ENCODE measurements around the gene STX11.

STX11 gene

GRCh38 chr6:144155529-144155928 is 5.2 kb downstream of the STX11 start:
- POLR2A ChIA-PET: no interaction called here
- H3K27me3 ChIP-seq (replicated peaks in 2 of 5; ENCODE audit: control insufficient read depth in 4 of 5, insufficient read depth in 5 of 5, low read length in 4 of 5): no peaks in the 10 kb centered on the region
- DNase-seq: no peak
- H3K36me3 ChIP-seq (ENCODE audit: control insufficient read depth in 4 of 4, insufficient read depth in 4 of 4, low read length in 3 of 4): peaks cover 0 to 9% (median 1%) of the 10 kb centered on the region in 4 experiments
- CTCF ChIA-PET: interaction anchor here (0.8 to 2.3 kb wide), 5 partner anchors 15 to 41 kb away, joined by 3 to 7 read pairs (median 3); no protein-coding TSS in a partner anchor
- H3K9me3 ChIP-seq (ENCODE audit: control extremely low read depth in 1 of 5, control insufficient read depth in 4 of 5, insufficient read depth in 2 of 5, low read depth in 1 of 5, low read length in 4 of 5): no peaks in the 10 kb centered on the region
- peaks cover 7 to 16% (median 12%) of the 10 kb centered on the region in 4 experiments for H3K4me1 ChIP-seq (ENCODE audit: control extremely low read depth in 1 of 4, control insufficient read depth in 4 of 4, insufficient read depth in 4 of 4, low read length in 3 of 4)
- WGBS (ENCODE audit: insufficient coverage): 100% methylated on average over 1 of the region's 2 CpGs
- no peak overlapping the region for H3K27ac ChIP-seq (ENCODE audit: insufficient read depth in 1 of 2, low read depth in 1 of 2, low read length in 2 of 2, poor library complexity in 1 of 2, severe bottlenecking in 2 of 2)
- no peak overlapping the region for H3K4me3 ChIP-seq (ENCODE audit: control insufficient read depth in 1 of 7, extremely low read depth in 1 of 7, insufficient read depth in 4 of 7, low read depth in 2 of 7, low read length in 6 of 7)

DNA sequence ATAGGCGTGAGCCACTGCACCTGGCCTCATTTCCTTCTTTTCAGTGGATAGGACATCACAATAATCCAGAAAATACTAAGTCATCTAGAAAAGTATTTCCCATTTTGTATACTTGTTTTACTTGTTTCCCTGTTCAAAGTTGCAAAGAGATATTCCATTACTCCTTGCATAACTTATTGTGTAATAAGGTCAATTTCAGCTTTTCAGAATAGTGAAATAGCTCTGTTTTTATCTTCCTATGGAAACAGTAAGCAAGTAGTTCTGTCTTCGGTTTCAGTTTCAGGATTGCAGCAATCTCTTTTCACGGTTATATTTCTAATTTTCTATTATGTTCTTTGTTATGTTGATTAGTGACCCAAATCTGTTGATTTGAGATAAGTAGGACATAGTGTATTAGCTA is 6.0 kb downstream of the STX11 start:
- peaks cover 0 to 9% (median 1%) of the 10 kb centered on the region in 4 experiments for H3K36me3 ChIP-seq (ENCODE audit: control insufficient read depth in 4 of 4, insufficient read depth in 4 of 4, low read length in 3 of 4)
- no peaks in the 10 kb centered on the region for H3K27me3 ChIP-seq (replicated peaks in 2 of 5; ENCODE audit: control insufficient read depth in 4 of 5, insufficient read depth in 5 of 5, low read length in 4 of 5)
- H3K9me3 ChIP-seq (ENCODE audit: control extremely low read depth in 1 of 5, control insufficient read depth in 4 of 5, insufficient read depth in 2 of 5, low read depth in 1 of 5, low read length in 4 of 5): no peaks in the 10 kb centered on the region
- H3K27ac ChIP-seq (ENCODE audit: insufficient read depth in 1 of 2, low read depth in 1 of 2, low read length in 2 of 2, poor library complexity in 1 of 2, severe bottlenecking in 2 of 2): no peak overlapping the region
- WGBS (ENCODE audit: insufficient coverage): no CpG with 5 or more reads among the region's 3 CpGs
- DNase-seq: no peak
- POLR2A ChIA-PET: no interaction called here
- H3K4me1 ChIP-seq (ENCODE audit: control extremely low read depth in 1 of 4, control insufficient read depth in 4 of 4, insufficient read depth in 4 of 4, low read length in 3 of 4): peaks cover 7 to 10% (median 9%) of the 10 kb centered on the region in 4 experiments
- no peak overlapping the region for H3K4me3 ChIP-seq (ENCODE audit: control insufficient read depth in 1 of 7, extremely low read depth in 1 of 7, insufficient read depth in 4 of 7, low read depth in 2 of 7, low read length in 6 of 7)
- CTCF ChIA-PET: interaction anchor here (0.9 to 2.3 kb wide), 4 partner anchors 15 to 42 kb away, joined by 3 to 7 read pairs (median 3); no protein-coding TSS in a partner anchor

GRCh38 chr6:144156991-144157390 is 6.7 kb downstream of the STX11 start:
- Histone ChIP-seq H3K36me3 (ENCODE audit: control insufficient read depth in 4 of 4, insufficient read depth in 4 of 4, low read length in 3 of 4) (peaks cover 0 to 9% (median 1%) of the 10 kb centered on the region in 4 experiments), H3K4me3 (ENCODE audit: control insufficient read depth in 1 of 7, extremely low read depth in 1 of 7, insufficient read depth in 4 of 7, low read depth in 2 of 7, low read length in 6 of 7) (no peak overlapping the region), H3K9me3 (ENCODE audit: control extremely low read depth in 1 of 5, control insufficient read depth in 4 of 5, insufficient read depth in 2 of 5, low read depth in 1 of 5, low read length in 4 of 5) (no peaks in the 10 kb centered on the region), H3K4me1 (ENCODE audit: control extremely low read depth in 1 of 4, control insufficient read depth in 4 of 4, insufficient read depth in 4 of 4, low read length in 3 of 4) (peaks cover 2 to 4% (median 3%) of the 10 kb centered on the region in 4 experiments), H3K27ac (ENCODE audit: insufficient read depth in 1 of 2, low read depth in 1 of 2, low read length in 2 of 2, poor library complexity in 1 of 2, severe bottlenecking in 2 of 2) (no peak overlapping the region), H3K27me3 (replicated peaks in 2 of 5; ENCODE audit: control insufficient read depth in 4 of 5, insufficient read depth in 5 of 5, low read length in 4 of 5) (no peaks in the 10 kb centered on the region)
- DNase-seq: no peak
- 92% methylated on average over 3 of the region's 3 CpGs for WGBS (ENCODE audit: insufficient coverage)
- CTCF ChIA-PET: interaction anchor here (2.3 kb wide), 1 partner anchor 16 kb away, joined by 7 read pairs; no protein-coding TSS in a partner anchor
- POLR2A ChIA-PET: no interaction called here

- H3K27me3 ChIP-seq (replicated peaks in 2 of 5; ENCODE audit: control insufficient read depth in 4 of 5, insufficient read depth in 5 of 5, low read length in 4 of 5): no peaks in the 10 kb centered on the region
- H3K27ac ChIP-seq (ENCODE audit: insufficient read depth in 1 of 2, low read depth in 1 of 2, low read length in 2 of 2, poor library complexity in 1 of 2, severe bottlenecking in 2 of 2): no peak overlapping the region
- POLR2A ChIA-PET: no interaction called here
- H3K4me3 ChIP-seq (ENCODE audit: control insufficient read depth in 1 of 7, extremely low read depth in 1 of 7, insufficient read depth in 4 of 7, low read depth in 2 of 7, low read length in 6 of 7): no peak overlapping the region
- no peaks in the 10 kb centered on the region for H3K9me3 ChIP-seq (ENCODE audit: control extremely low read depth in 1 of 5, control insufficient read depth in 4 of 5, insufficient read depth in 2 of 5, low read depth in 1 of 5, low read length in 4 of 5)
- DNase-seq: no peak
- WGBS (ENCODE audit: insufficient coverage): 100% methylated on average over 2 of the region's 3 CpGs
- H3K36me3 ChIP-seq (ENCODE audit: control insufficient read depth in 4 of 4, insufficient read depth in 4 of 4, low read length in 3 of 4): peaks cover 0 to 9% (median 2%) of the 10 kb centered on the region in 4 experiments
- CTCF ChIA-PET: no interaction called here
- peaks cover 0 to 2% (median under 1%) of the 10 kb centered on the region in 4 experiments for H3K4me1 ChIP-seq (ENCODE audit: control extremely low read depth in 1 of 4, control insufficient read depth in 4 of 4, insufficient read depth in 4 of 4, low read length in 3 of 4)
These were observed 7.8 kb downstream of the STX11 start for GRCh38 chr6:144158133-144158532.

DNA sequence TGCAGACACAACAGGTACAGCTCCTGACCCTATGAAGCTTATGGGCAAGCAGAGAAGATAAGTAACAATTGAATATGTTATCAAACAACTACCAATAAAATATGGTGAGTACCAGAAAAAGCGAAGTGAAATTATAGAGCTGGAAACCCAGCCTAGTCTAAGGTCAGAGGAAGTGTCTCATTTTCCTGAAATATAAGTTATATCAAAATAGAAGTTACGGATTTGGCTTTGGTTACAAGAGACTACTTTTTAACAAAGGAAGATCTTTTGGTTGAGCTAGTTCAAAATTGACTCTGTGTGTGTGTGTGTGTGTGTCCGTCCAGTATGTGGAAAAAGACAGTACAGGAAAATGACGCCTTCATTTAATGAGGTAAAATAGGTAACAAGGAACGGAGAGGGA is 8.9 kb downstream of the STX11 start:
- POLR2A ChIA-PET: no interaction called here
- 83% methylated on average over 1 of the region's 5 CpGs for WGBS (ENCODE audit: insufficient coverage)

DNA sequence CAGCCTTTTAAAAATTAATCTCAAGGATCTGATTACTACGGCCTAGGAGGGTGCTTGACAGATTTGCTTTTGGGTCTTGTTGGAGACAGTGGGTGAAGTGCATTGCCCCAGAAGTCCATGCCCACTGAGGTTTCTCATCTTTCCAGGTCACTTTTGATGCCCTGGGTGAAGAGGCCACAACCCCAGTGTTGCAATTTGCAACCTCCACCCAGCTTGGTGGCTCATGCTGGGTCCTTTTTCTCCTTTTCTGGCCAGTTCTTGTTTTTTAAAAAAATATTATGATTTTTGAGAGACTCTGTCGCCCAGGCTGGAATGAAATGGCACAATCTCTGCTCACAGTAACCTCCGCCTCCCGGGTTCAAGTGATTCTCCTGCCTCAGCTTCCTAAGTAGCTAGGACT is 9.4 kb downstream of the STX11 start:
- no peaks in the 10 kb centered on the region for H3K27me3 ChIP-seq (replicated peaks in 2 of 5; ENCODE audit: control insufficient read depth in 4 of 5, insufficient read depth in 5 of 5, low read length in 4 of 5)
- H3K4me1 ChIP-seq (ENCODE audit: control extremely low read depth in 1 of 4, control insufficient read depth in 4 of 4, insufficient read depth in 4 of 4, low read length in 3 of 4): peaks cover 0 to 2% (median under 1%) of the 10 kb centered on the region in 4 experiments
- no peaks in the 10 kb centered on the region for H3K9me3 ChIP-seq (ENCODE audit: control extremely low read depth in 1 of 5, control insufficient read depth in 4 of 5, insufficient read depth in 2 of 5, low read depth in 1 of 5, low read length in 4 of 5)
- H3K36me3 ChIP-seq (ENCODE audit: control insufficient read depth in 4 of 4, insufficient read depth in 4 of 4, low read length in 3 of 4): peaks cover 0 to 4% (median 2%) of the 10 kb centered on the region in 4 experiments
- ChIA-PET POLR2A (no interaction called here), CTCF (interaction anchor here (0.9 to 1.9 kb wide), 6 partner anchors 9 to 59 kb away, joined by 3 to 6 read pairs (median 4); partner anchors contain the start of gene STX11)
- 100% methylated on average over 2 of the region's 4 CpGs for WGBS (ENCODE audit: insufficient coverage)
- H3K27ac ChIP-seq (ENCODE audit: insufficient read depth in 1 of 2, low read depth in 1 of 2, low read length in 2 of 2, poor library complexity in 1 of 2, severe bottlenecking in 2 of 2): no peak overlapping the region
- no peak for DNase-seq
- no peak overlapping the region for H3K4me3 ChIP-seq (ENCODE audit: control insufficient read depth in 1 of 7, extremely low read depth in 1 of 7, insufficient read depth in 4 of 7, low read depth in 2 of 7, low read length in 6 of 7)

More for the DNA sequence above, 8.9 kb downstream of the STX11 start:
- peaks cover 0 to 8% (median 2%) of the 10 kb centered on the region in 4 experiments for H3K36me3 ChIP-seq (ENCODE audit: control insufficient read depth in 4 of 4, insufficient read depth in 4 of 4, low read length in 3 of 4)
- no peaks in the 10 kb centered on the region for H3K9me3 ChIP-seq (ENCODE audit: control extremely low read depth in 1 of 5, control insufficient read depth in 4 of 5, insufficient read depth in 2 of 5, low read depth in 1 of 5, low read length in 4 of 5)
- no peak overlapping the region for H3K27ac ChIP-seq (ENCODE audit: insufficient read depth in 1 of 2, low read depth in 1 of 2, low read length in 2 of 2, poor library complexity in 1 of 2, severe bottlenecking in 2 of 2)
- no peak for DNase-seq
- H3K4me1 ChIP-seq (ENCODE audit: control extremely low read depth in 1 of 4, control insufficient read depth in 4 of 4, insufficient read depth in 4 of 4, low read length in 3 of 4): peaks cover 0 to 2% (median under 1%) of the 10 kb centered on the region in 4 experiments
- no peaks in the 10 kb centered on the region for H3K27me3 ChIP-seq (replicated peaks in 2 of 5; ENCODE audit: control insufficient read depth in 4 of 5, insufficient read depth in 5 of 5, low read length in 4 of 5)
- CTCF ChIA-PET: interaction anchor here (0.9 to 1.9 kb wide), 6 partner anchors 9 to 60 kb away, joined by 3 to 6 read pairs (median 4); partner anchors contain the start of gene STX11
- no peak overlapping the region for H3K4me3 ChIP-seq (ENCODE audit: control insufficient read depth in 1 of 7, extremely low read depth in 1 of 7, insufficient read depth in 4 of 7, low read depth in 2 of 7, low read length in 6 of 7)

DNA sequence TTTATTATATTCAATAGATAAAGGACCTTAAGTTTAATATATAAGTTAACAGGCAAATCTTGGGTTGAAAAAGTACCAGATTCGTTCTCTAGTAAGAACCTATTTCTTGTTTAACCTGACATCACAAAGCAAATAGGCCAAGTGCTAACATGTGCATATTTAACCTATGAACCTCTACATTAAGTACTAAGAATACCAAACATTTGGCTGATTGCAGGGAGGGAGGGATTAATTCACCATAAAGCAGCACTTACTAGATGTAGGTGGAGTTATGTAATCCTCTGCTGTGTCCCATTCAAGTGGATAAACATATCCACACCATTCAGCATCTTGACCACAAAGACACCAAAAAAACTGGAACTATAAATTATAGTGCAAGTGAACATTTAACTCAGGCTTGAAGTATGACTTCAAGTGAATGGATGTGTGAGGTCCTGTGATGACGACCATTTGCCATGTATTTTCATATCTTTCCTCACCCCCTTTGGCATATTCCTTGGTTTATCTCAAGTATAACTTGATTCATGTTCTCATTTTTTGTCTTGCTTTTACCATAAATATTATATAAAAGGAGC is 10.2 kb downstream of the STX11 start:
- POLR2A ChIA-PET: no interaction called here
- no CpG with 5 or more reads among the region's 2 CpGs for WGBS (ENCODE audit: insufficient coverage)
- H3K4me3 ChIP-seq (ENCODE audit: control insufficient read depth in 1 of 7, extremely low read depth in 1 of 7, insufficient read depth in 4 of 7, low read depth in 2 of 7, low read length in 6 of 7): no peak overlapping the region
- H3K36me3 ChIP-seq (ENCODE audit: control insufficient read depth in 4 of 4, insufficient read depth in 4 of 4, low read length in 3 of 4): peaks cover 0 to 4% (median 2%) of the 10 kb centered on the region in 4 experiments
- DNase-seq: peak in 1 of 3 donors; percentile 44
- peaks cover 0 to 2% (median under 1%) of the 10 kb centered on the region in 4 experiments for H3K4me1 ChIP-seq (ENCODE audit: control extremely low read depth in 1 of 4, control insufficient read depth in 4 of 4, insufficient read depth in 4 of 4, low read length in 3 of 4)
- no peaks in the 10 kb centered on the region for H3K9me3 ChIP-seq (ENCODE audit: control extremely low read depth in 1 of 5, control insufficient read depth in 4 of 5, insufficient read depth in 2 of 5, low read depth in 1 of 5, low read length in 4 of 5)
- H3K27me3 ChIP-seq (replicated peaks in 2 of 5; ENCODE audit: control insufficient read depth in 4 of 5, insufficient read depth in 5 of 5, low read length in 4 of 5): no peaks in the 10 kb centered on the region
- CTCF ChIA-PET: interaction anchor here (1.1 to 1.9 kb wide), 4 partner anchors 8 to 22 kb away, joined by 4 to 6 read pairs (median 4); no protein-coding TSS in a partner anchor
- H3K27ac ChIP-seq (ENCODE audit: insufficient read depth in 1 of 2, low read depth in 1 of 2, low read length in 2 of 2, poor library complexity in 1 of 2, severe bottlenecking in 2 of 2): no peak overlapping the region

Measured in common myeloid progenitor, CD34-positive (primary cell).